ENCODE data around the gene RSPO3. TPM values are rescaled to one million over a fixed set of nuclear protein-coding genes. Genes with fewer than 3 reads are reported as not detected.

The RSPO3 gene
- total RNA-seq, 2 experiments from 2014 or later, result not detected

DNA sequence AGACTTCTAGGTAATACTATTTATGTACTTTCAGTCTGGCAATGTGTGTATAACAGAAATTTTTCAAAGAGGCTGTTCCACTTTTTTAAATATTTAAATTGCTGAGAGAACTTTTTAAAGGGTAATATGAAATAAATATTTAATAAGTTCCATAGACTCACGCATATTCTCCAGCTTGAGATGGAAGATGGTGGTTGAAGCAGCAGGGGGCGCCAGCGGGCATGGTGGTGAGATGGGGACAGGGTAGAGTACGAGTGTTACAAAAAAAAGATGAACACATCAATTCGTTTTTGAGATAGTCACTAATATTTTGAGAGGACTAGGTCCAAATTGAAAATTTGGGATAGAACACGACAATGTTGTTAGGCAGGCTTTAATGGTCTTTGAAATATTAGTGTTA, 68.4 kb downstream of the RSPO3 start:
- peak; percentile 72 for DNase-seq
- Mint-ChIP-seq H3K9me3 (no peaks in the 10 kb centered on the region), H3K36me3 (no peaks in the 10 kb centered on the region), H3K4me3 (no peak overlapping the region), H3K4me1 (peaks cover 2% of the 10 kb centered on the region), H3K27ac (no peak overlapping the region), H3K27me3 (peaks cover 3% of the 10 kb centered on the region)
- peak; percentile 65 for ATAC-seq (ENCODE audit: low read depth)
- POLR2A ChIA-PET, result no interaction called here

DNA sequence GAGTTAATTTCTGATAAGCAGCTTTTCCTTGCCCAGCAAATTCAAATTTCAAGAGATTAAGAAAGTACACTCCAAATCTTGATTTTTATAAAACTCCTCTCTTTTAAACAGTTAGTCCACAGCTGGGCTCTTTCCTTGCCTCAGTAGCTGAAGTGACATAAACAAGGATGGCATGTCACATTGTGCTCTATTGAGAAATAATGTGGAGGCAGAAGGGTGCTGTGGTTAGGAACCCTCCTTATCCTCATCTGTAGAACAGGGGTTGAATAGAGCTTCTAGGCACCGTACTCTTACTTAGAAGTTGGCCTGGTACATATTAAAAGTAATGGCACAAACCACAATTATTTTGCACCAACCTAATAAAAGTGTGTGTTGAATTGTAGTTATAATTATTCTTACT, 70.3 kb downstream of the RSPO3 start:
- Mint-ChIP-seq H3K27me3 (peaks cover 7% of the 10 kb centered on the region), H3K9me3 (no peaks in the 10 kb centered on the region), H3K4me1 (peaks cover 2% of the 10 kb centered on the region), H3K27ac (no peak overlapping the region), H3K4me3 (no peak overlapping the region), H3K36me3 (no peaks in the 10 kb centered on the region)
- POLR2A ChIA-PET, result no interaction called here
- ATAC-seq (ENCODE audit: low read depth) (no peak), DNase-seq (no peak)

DNA sequence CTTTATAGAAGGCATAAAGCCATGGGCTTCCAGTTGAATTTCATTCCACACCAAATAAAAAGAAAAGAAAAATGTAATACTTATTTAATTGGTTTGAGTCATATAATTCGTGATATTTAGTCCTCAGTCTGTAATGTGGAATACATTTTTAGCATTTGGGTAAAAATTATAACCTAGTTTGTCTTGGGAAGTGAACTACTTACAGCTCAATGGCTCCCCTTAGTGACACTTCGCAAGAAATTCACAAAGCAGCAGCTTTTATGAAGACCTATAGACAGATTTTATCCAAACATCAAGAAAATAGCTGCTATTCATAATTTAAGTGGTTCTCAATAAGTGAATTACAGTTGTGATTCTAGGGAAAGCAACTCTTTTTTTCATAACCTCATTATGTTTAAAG, 72.1 kb downstream of the RSPO3 start:
- Mint-ChIP-seq H3K27ac (no peak overlapping the region), H3K9me3 (no peaks in the 10 kb centered on the region), H3K36me3 (no peaks in the 10 kb centered on the region), H3K4me1 (peaks cover 2% of the 10 kb centered on the region), H3K4me3 (no peak overlapping the region), H3K27me3 (peaks cover 10% of the 10 kb centered on the region)
- ATAC-seq (ENCODE audit: low read depth), result no peak
- DNase-seq, result no peak
- POLR2A ChIA-PET, result no interaction called here

DNA sequence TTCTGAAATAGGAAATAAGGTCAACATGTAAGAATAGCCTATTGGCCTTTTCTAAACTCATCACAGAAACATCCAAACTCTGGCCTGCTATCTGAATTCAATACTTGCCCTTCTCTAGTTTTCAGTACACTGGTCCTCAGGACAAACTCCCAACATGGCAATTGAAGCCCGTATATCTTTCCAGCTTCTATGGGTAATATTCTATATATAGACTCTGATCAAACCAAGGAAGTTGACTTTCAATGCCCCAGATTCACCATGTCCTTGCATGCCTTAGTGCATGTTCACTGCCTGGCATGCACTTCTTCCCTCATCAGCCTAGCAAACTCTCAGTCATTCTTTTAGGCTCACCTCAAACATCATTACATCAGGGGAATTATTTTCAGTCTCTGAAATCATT, 73.2 kb downstream of the RSPO3 start:
- POLR2A ChIA-PET, result no interaction called here
- DNase-seq (no peak), ATAC-seq (ENCODE audit: low read depth) (no peak)
- Mint-ChIP-seq H3K27ac (no peak overlapping the region), H3K4me3 (no peak overlapping the region), H3K27me3 (peaks cover 12% of the 10 kb centered on the region), H3K4me1 (peaks cover 2% of the 10 kb centered on the region), H3K9me3 (no peaks in the 10 kb centered on the region), H3K36me3 (no peaks in the 10 kb centered on the region)

DNA sequence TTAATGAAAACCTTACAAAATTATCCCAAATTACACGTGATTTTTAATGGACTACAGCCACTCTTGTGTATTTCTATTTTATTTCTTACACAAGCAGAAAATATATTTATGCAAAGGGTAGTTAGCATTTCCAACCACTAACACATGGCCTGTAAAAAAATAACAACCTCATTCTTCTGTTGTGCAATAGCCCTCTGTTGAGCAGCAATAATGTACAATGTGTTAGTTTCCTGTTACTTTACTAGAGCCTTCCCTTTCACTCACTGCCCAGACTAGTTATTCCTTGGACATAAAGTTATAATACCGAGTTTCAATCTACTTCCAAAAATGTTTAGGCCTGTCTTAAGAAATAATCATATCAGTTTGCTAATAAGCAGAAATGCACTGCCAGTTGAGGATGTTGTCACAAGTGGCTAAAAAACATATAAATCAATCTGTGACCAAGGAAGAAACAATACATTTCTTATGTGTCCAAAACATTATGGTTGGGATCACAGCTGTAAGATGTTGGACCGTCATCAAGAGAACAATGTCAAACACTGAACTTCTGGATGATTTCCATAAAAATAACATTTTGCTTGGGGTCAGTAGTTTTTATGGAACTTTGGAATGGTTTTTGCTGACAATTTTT, 74.6 kb downstream of the RSPO3 start:
- peaks cover 12% of the 10 kb centered on the region for H3K27me3 Mint-ChIP-seq
- no peak for DNase-seq
- no peaks in the 10 kb centered on the region for H3K36me3 Mint-ChIP-seq
- H3K4me1 Mint-ChIP-seq, result no peaks in the 10 kb centered on the region
- no peak for ATAC-seq (ENCODE audit: low read depth)
- no peak overlapping the region for H3K4me3 Mint-ChIP-seq
- POLR2A ChIA-PET, result no interaction called here
- H3K9me3 Mint-ChIP-seq, result no peaks in the 10 kb centered on the region
- H3K27ac Mint-ChIP-seq, result no peak overlapping the region

DNA sequence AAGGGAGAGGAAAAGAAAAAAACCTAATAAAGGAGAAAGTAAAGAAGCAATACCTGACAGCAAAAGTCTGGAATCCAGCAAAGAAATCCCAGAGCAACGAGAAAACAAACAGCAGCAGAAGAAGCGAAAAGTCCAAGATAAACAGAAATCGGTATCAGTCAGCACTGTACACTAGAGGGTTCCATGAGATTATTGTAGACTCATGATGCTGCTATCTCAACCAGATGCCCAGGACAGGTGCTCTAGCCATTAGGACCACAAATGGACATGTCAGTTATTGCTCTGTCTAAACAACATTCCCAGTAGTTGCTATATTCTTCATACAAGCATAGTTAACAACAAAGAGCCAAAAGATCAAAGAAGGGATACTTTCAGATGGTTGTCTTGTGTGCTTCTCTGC, 77.4 kb downstream of the RSPO3 start:
- no peak overlapping the region for H3K4me3 Mint-ChIP-seq
- peaks cover 13% of the 10 kb centered on the region for H3K27me3 Mint-ChIP-seq

DNA sequence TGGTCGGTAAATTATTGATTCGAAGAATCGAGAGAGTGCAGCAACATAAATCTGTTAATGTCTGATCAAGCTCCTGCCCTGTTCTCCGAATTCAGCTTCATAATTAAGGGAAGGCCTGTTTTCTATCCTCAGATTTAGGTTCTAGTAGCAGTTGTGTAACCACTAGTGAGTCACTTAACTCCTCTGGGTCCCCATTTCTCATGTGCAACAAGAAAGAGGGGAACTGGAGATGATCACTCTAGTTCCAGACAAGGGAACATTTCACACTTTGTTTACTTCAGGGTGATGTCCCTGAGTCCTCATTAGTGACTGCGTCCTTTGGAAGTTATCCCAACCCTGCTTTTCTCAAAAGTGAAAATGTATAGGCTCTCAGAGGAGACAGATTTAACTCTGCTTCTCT, 80.1 kb downstream of the RSPO3 start:
- POLR2A ChIA-PET, result no interaction called here
- no peak overlapping the region for H3K4me3 Mint-ChIP-seq
- peaks cover 8% of the 10 kb centered on the region for H3K27me3 Mint-ChIP-seq
- no peak for ATAC-seq (ENCODE audit: low read depth)
- DNase-seq, result no peak
- no peak overlapping the region for H3K27ac Mint-ChIP-seq
- H3K4me1 Mint-ChIP-seq, result no peaks in the 10 kb centered on the region
- no peaks in the 10 kb centered on the region for H3K9me3 Mint-ChIP-seq
- H3K36me3 Mint-ChIP-seq, result no peaks in the 10 kb centered on the region

More for the DNA sequence above, 77.4 kb downstream of the RSPO3 start:
- no peaks in the 10 kb centered on the region for H3K9me3 Mint-ChIP-seq
- H3K4me1 Mint-ChIP-seq, result no peaks in the 10 kb centered on the region
- H3K36me3 Mint-ChIP-seq, result no peaks in the 10 kb centered on the region
- ATAC-seq (ENCODE audit: low read depth) (no peak), DNase-seq (no peak)
- POLR2A ChIA-PET, result no interaction called here
- no peak overlapping the region for H3K27ac Mint-ChIP-seq

DNA sequence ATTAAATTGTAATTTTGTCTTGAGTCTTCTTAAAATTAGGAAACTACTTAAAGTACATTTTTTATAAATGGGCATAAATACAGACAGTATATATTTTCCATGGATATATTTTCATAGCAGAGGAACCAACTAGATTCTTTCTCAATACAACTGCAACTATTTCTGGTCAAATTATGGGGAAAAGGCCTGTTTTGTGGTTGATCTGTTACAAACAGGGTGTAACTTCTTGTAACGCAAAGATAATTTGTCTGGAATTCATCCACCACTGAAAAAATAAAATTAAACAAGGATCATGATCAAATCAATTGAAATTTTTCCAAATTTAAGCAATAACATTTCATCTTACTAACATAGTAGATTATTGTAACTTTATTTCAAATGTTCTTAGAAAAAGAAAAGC, 81.0 kb downstream of the RSPO3 start:
- peaks cover 7% of the 10 kb centered on the region for H3K27me3 Mint-ChIP-seq
- H3K27ac Mint-ChIP-seq, result no peak overlapping the region
- POLR2A ChIA-PET, result no interaction called here
- no peaks in the 10 kb centered on the region for H3K9me3 Mint-ChIP-seq
- no peak overlapping the region for H3K4me3 Mint-ChIP-seq
- DNase-seq (no peak), ATAC-seq (ENCODE audit: low read depth) (no peak)
- H3K4me1 Mint-ChIP-seq, result no peaks in the 10 kb centered on the region
- no peaks in the 10 kb centered on the region for H3K36me3 Mint-ChIP-seq

DNA sequence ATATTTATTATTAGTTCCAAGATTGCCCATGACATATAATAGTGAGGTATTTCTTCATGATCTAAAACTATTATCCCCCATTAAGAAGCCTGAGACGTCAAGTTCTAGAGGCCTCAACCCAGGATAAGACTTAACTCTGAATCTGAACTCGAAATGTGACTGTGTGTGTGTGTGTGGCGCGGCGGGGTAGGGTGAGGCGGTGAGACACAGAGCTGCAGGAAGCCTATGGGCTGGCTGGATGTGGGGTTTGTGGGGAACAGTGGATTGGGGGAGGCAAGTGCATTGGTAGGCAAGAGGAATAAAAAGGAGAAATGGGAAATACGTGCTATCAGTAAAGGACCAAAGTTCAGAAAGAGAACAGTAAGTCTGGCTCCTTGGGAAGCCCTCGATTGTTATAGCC, 81.6 kb downstream of the RSPO3 start:
- no peak for DNase-seq
- Mint-ChIP-seq H3K27me3 (peaks cover 5% of the 10 kb centered on the region), H3K4me1 (no peaks in the 10 kb centered on the region), H3K36me3 (no peaks in the 10 kb centered on the region), H3K4me3 (no peak overlapping the region), H3K9me3 (no peaks in the 10 kb centered on the region), H3K27ac (no peak overlapping the region)
- ATAC-seq (ENCODE audit: low read depth), result no peak
- POLR2A ChIA-PET, result no interaction called here

DNA sequence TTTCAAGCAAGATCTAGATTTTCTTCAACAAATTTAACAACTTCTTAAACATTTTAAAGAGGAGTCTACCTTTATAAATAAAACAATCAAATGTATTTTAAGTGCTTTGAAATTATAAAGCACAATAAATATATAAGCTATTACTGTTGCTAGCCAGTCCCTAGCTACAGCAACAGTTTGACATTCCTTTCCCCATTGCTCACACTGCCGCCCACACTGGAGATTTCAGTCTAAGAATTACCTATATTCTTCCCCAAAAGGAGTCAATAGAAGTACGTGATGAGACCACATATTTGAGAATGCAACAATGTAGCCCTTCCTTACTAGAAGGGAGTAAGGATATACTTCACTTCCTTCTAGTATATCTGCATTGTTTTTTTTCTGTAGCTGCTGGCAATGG, 82.8 kb downstream of the RSPO3 start:
- H3K4me1 Mint-ChIP-seq, result no peaks in the 10 kb centered on the region
- H3K27ac Mint-ChIP-seq, result no peak overlapping the region
- H3K4me3 Mint-ChIP-seq, result no peak overlapping the region
- no peaks in the 10 kb centered on the region for H3K9me3 Mint-ChIP-seq
- DNase-seq (no peak), ATAC-seq (ENCODE audit: low read depth) (no peak)
- POLR2A ChIA-PET, result no interaction called here
- H3K36me3 Mint-ChIP-seq, result no peaks in the 10 kb centered on the region
- H3K27me3 Mint-ChIP-seq, result peaks cover 3% of the 10 kb centered on the region

DNA sequence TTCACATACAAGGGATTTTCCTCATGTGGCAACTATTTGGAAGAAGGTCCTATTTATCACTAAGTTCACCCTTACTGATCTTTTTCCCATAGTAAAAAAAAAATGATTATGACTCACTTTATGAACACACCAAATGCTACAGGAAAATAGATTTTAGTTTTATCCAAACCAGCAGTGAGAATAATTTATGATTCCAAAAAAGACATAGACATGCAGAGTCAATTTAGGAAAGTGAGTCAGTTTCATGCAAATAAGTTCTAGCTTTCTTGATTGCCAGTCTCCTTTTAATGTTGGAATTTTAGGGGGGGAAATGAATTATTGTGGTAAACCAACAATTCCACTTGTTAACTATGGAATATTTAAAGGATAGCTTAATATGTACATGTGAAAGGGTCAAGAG, 84.2 kb downstream of the RSPO3 start:
- Mint-ChIP-seq H3K27ac (no peak overlapping the region), H3K9me3 (no peaks in the 10 kb centered on the region), H3K36me3 (no peaks in the 10 kb centered on the region), H3K4me3 (no peak overlapping the region), H3K4me1 (no peaks in the 10 kb centered on the region), H3K27me3 (peaks cover 7% of the 10 kb centered on the region)
- DNase-seq, result no peak
- POLR2A ChIA-PET, result no interaction called here
- ATAC-seq (ENCODE audit: low read depth), result no peak

DNA sequence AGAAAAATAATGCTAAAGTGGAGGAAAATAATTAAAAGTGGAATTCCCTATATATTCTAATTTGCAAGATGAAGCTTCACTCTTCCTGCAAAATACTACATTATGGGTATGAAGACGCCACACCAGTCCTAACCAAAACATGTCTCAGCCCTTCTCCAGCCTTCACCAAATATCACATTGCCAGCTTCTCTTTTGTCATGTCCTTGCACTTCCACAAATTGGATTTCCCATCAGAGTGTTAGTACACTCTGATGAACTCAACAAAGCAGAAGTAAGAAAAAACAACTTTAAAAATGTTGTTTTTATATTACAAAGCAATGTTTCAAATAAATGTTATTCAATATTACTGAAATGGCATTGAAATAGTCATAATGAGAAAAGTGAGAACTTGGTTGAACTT, 85.8 kb downstream of the RSPO3 start:
- no peaks in the 10 kb centered on the region for H3K4me1 Mint-ChIP-seq
- no peak for DNase-seq
- ATAC-seq (ENCODE audit: low read depth), result no peak
- peaks cover 17% of the 10 kb centered on the region for H3K27me3 Mint-ChIP-seq
- H3K4me3 Mint-ChIP-seq, result no peak overlapping the region
- H3K36me3 Mint-ChIP-seq, result no peaks in the 10 kb centered on the region
- POLR2A ChIA-PET, result no interaction called here
- H3K9me3 Mint-ChIP-seq, result no peaks in the 10 kb centered on the region
- H3K27ac Mint-ChIP-seq, result no peak overlapping the region

DNA sequence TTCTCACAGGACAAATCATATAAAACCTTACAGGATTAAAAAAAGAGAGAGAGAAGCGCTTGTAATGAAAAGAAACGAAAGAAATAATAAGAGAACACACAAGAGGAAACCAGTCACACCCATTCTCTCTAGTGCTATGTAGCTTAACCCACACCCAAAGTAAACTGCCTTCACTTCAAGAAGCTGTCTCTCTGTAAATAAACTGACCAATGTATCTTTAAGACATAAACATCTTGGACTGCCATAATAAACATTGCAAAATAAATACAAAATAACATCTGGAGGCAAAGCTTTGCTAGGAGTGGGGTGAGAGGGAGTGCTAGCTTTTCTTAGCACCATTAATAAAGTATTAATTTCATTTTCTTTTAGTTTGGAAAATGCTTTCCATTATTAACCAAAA, 86.6 kb downstream of the RSPO3 start:
- no peak overlapping the region for H3K27ac Mint-ChIP-seq
- no peaks in the 10 kb centered on the region for H3K4me1 Mint-ChIP-seq
- no peaks in the 10 kb centered on the region for H3K36me3 Mint-ChIP-seq
- DNase-seq (no peak), ATAC-seq (ENCODE audit: low read depth) (no peak)
- POLR2A ChIA-PET, result no interaction called here
- H3K4me3 Mint-ChIP-seq, result no peak overlapping the region
- peaks cover 17% of the 10 kb centered on the region for H3K27me3 Mint-ChIP-seq
- no peaks in the 10 kb centered on the region for H3K9me3 Mint-ChIP-seq

DNA sequence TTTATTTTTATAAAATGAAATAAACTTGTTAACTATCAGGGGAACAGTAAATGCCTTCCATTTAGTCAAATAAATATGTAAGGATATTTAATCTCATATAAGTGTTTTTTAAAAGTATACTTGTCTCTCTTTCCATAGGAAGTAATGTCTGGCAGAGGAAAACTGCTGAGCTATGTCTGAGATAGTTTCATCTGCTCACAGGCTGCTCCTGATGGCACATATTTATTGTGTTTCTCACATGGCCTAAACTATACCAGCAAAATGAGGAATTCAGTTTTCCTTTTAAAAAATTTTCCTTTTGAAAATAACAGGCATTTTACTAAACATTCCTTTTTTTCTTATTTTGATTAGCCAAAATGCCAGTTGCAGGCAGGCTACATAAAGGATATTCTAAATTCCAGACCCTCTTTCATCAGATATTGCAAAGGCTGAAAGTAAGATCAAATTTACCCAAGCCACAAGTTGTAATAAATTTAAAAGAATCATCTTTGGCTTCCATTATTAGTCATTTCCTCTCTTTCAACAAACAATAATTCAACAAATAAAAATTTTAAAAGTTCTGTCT, 88.1 kb downstream of the RSPO3 start:
- ATAC-seq (ENCODE audit: low read depth) (no peak), DNase-seq (no peak)
- Mint-ChIP-seq H3K27ac (no peak overlapping the region), H3K4me1 (no peaks in the 10 kb centered on the region), H3K36me3 (no peaks in the 10 kb centered on the region), H3K4me3 (no peak overlapping the region), H3K27me3 (peaks cover 17% of the 10 kb centered on the region), H3K9me3 (no peaks in the 10 kb centered on the region)
- POLR2A ChIA-PET, result no interaction called here

Measured in activated naive CD8-positive, alpha-beta T cell treated with anti-CD3 and anti-CD28 coated beads, Interleukin-2, amount 10 ng/mL, durations not matched to agents 7 days and 5 days (primary cell).